Measurements from ENCODE around the gene HNF4A.

HNF4A gene

DNA sequence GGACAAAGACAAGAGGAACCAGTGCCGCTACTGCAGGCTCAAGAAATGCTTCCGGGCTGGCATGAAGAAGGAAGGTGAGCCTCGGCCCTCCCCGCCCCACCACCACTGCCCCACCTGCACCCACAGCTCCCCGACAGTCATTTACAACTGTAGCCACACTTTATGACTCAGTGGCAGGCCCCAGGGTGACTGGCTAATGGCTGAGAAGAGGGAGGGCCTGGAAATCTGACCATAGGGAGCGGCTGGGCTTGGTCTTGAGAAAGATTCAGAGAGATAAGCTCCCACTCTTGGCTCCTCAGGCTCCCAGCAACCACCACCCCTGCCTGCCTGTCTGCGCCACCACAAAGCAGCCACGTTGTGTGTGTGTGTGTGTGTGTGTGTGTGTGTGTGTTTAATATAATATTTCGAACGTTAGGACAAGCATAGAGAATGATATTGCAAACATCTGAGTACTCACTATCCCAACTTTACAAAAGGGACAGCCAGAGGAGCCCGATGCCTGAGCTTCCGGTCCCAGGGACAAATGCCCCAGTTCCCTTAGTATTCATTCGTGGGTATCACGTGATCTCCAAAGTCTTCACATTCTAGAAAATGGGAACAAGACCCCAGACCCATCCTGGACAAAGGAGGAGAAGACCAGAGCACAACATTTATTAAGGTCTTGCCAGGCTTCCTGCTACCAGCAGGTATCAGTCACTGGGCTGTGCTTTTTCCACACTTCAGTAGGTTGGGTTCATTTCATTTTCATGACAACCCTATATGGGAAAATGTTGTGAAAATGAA lies 52.1 kb downstream of the HNF4A start:
- H3K4me3 ChIP-seq (ENCODE audit: low read length), result no peak overlapping the region
- peak; percentile 17 for DNase-seq (ENCODE audit: low read depth)
- TF ChIP-seq, protein P1, sequence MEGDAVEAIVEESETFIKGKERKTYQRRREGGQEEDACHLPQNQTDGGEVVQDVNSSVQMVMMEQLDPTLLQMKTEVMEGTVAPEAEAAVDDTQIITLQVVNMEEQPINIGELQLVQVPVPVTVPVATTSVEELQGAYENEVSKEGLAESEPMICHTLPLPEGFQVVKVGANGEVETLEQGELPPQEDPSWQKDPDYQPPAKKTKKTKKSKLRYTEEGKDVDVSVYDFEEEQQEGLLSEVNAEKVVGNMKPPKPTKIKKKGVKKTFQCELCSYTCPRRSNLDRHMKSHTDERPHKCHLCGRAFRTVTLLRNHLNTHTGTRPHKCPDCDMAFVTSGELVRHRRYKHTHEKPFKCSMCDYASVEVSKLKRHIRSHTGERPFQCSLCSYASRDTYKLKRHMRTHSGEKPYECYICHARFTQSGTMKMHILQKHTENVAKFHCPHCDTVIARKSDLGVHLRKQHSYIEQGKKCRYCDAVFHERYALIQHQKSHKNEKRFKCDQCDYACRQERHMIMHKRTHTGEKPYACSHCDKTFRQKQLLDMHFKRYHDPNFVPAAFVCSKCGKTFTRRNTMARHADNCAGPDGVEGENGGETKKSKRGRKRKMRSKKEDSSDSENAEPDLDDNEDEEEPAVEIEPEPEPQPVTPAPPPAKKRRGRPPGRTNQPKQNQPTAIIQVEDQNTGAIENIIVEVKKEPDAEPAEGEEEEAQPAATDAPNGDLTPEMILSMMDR (conservative IDR thresholded peaks at IDR 0.05; ENCODE audit: low read length), result no peak

DNA sequence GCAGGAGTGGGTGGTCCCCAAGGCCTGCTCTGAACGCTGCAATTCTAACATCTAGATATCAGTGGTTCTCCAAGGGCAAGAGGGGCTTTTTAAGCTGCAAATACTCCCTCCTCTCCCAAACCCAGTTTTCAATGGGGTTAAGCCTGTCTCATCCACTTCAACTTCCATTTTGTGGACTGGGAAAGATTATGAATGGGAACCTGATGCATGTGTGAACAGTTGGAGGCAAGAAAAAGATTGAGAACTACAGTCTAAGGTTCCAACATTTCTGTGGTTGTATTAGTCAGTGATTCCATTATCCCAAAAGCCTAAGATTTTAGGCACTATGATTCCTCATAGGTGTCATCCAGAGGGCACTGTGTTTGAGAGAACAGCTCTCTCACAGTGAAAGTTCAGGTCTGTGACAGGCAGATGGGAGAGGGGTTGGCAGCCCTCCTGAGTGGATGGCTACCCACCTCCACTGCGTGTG lies 53.7 kb downstream of the HNF4A start:
- peak; percentile 71 for DNase-seq (ENCODE audit: low read depth)
- TF ChIP-seq, protein P1 (conservative IDR thresholded peaks at IDR 0.05; ENCODE audit: low read length), result no peak
- H3K4me3 ChIP-seq (ENCODE audit: low read length), result no peak overlapping the region

DNA sequence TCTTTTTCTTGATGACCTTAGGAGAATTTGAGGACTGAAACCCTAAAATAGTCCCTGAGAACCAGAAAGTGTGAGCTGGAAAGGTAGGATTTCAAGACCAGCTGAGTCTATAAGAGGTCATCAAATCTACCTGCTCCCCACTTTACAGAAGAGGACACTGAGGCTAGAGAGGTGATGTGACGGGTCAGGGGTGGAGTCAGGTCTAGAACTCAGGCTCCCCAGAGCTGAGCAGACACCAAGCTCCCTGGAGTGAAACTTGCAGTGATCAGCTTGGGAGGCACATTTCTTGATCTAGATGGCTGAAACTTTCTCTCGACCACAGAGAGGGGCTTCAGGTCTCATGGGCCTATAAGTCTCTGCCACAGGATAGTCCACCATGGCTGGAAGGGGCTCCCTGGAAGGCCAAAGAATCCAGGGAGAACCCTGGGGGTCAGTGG lies 55.1 kb downstream of the HNF4A start:
- DNase-seq (ENCODE audit: low read depth), result no peak
- TF ChIP-seq, protein P1 (conservative IDR thresholded peaks at IDR 0.05; ENCODE audit: low read length), result no peak
- H3K4me3 ChIP-seq (ENCODE audit: low read length), result no peak overlapping the region

DNA sequence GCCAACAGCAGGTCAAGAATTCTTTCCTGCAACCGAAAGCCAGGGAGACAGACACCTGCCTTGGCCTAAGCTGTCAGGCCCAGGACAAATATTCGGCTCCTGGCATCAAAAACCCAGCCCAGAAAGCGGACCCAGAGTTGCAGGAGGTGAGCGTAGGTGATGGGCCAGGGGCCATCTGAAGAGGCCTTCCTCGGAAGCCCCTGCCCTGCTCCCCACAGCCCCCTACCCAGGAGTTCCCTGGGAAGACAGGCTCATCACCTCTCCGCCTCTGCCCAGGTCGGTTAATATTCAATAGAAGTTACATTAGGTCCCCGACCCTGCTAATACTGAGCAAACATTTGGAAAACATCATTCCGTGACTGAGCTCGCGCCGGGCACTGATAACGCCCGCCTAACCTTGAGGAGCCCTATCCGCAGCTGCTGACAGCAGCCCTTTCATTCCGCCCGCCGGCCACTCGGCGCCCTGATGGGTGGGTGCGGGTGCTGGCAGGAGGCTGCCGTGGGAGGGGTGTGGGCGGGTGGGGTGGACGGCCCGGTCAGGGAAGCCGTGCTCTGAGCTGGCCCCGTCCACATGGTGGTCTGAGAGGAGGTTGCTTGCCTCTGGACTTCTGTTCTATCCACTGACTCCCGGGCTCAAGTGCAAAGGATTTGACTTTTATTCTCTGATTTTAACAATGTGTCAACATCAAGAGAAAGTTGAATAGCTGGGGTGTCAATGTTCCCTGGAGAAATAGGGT lies 55.7 kb downstream of the HNF4A start:
- H3K4me3 ChIP-seq (ENCODE audit: low read length), result no peak overlapping the region
- DNase-seq (ENCODE audit: low read depth), result no peak
- TF ChIP-seq, protein P1 (conservative IDR thresholded peaks at IDR 0.05; ENCODE audit: low read length), result no peak

DNA sequence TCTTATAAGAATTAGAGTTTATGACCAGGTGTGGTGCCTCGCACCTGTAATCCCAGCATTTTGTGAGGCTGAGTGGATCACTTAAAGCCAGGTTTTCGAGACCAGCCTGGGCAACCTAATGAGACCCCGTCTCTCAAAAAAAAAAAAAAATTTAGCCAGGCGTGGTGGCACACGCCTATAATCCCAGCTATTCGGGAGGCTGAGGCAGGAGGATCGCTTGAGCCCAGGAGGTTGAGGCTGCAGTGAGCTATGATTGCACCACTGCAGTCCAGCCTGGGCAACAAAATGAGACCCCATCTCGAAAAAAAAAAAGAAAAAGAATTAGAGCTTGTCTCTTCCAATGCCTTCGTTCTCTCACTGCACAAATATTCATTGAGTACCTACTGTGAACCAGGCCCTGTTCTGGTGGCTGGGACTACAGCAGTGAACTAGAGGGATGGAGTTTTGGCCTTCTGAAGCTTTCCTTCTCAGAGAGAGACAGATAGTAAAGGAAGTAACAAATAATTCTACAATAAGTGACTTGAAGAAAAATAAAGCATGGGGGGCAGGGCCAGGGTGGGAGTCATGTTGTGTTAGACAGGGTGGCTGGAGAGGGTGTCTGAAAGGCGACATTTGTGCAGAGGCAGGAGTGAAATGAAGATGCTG lies 56.4 kb downstream of the HNF4A start:
- H3K4me3 ChIP-seq (ENCODE audit: low read length), result no peak overlapping the region
- no peak for DNase-seq (ENCODE audit: low read depth)
- TF ChIP-seq, protein P1 (conservative IDR thresholded peaks at IDR 0.05; ENCODE audit: low read length), result no peak

DNA sequence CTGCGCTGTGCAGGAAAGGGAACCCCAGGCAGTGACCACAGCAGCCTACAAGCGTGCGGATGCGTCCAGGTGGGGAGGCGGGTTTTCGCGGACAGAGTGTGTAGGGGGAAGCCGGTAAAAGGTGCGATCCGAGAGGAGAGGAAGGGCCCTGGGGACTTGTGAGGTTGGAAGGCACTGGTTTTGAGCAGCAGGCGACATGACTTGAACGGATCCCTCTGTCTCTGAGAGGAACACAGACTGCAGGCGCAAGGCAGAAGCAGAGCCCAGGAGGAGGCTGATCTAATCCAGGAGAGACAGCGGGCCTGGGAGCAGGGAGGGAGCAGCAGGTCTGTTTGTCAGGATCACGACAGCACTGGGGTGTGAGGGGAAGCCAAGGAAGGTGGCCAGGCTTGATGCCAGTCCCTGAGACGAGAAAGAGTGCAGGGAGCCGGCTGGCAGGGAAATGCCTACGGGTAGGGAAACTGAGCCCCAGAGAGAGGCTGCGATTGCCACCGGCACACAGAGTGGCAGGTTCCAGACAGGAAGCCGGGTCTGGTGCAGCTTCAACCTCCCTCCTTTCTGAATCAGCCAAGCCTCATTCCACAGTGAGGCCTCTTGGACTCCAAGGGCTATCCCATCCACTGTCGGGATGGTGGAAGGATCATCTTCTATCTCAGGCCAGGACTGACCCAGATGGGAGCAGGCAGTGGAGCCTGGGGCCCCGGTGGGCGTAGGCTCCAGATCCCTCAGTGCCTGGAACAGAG lies 57.1 kb downstream of the HNF4A start:
- TF ChIP-seq, protein P1 (conservative IDR thresholded peaks at IDR 0.05; ENCODE audit: low read length), result no peak
- DNase-seq (ENCODE audit: low read depth), result no peak
- no peak overlapping the region for H3K4me3 ChIP-seq (ENCODE audit: low read length)
